Smooth muscle cell of the umbilical artery (primary cell): ENCODE measurements around the gene SIRPA. TPM values are rescaled to one million over a fixed set of nuclear protein-coding genes. Genes with fewer than 3 reads are reported as not detected.

Source experiments
- total RNA-seq: library from RNA; depleted of rRNA; stranded (reverse); fragments of >200 nt; gene quantifications from 2 replicates; pipeline ENCODE4 v1.2.3, GENCODE V29; 2014

SIRPA gene
- 12.9 and 16.9 TPM in 2 replicates for total RNA-seq

DNA sequence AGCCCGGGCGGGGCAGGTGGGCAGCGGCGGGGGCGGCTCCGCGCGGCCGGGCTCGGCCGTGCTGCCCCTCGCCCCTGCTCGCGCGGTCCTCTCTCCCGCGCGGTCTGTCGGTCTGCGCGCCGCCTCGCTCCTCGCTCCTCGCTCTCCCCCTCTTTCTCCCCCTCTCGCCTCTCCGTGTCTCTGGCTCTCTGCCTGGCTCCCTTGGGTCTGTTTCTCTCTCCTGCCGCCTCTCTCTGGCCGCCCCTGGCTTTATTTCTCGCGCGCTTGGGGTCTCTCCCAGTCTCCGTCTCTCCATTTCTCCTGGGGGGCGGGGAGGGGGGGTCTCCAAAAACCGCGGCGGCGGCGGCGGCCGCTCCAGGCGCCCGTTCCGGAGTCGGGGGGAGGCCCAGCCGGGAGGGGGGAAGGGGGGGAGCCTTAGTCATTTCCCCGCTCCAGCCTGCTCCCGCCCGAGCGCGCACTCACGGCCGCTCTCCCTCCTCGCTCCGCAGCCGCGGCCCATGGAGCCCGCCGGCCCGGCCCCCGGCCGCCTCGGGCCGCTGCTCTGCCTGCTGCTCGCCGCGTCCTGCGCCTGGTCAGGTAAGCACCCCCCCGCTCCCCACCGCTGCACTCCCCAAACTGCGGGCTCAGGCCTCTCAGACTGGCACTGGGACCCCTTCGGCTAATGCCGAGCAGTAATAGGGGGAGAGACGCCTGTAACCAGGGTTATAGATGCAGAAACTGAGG is at the start of gene SIRPA:
SIRPA (plus strand) TSS at position 457 of the 723 bp plus-strand sequence; CDS start at position 498, 41 bp downstream.

Other genes with a start within 250 kb of the SIRPA start
- not detected in 2 replicates for gene SIRPG, start 237.6 kb upstream of the SIRPA start, total RNA-seq
- gene PDYN, start 98.7 kb downstream of the SIRPA start, total RNA-seq = not detected in 2 replicates
- 23.5 and 31.9 TPM in 2 replicates for gene STK35, start 206.4 kb downstream of the SIRPA start, total RNA-seq